HG03520 (cell line): ENCODE results near the gene DIDO1.

ENCODE experiments used
- ATAC-seq: cut with Tn5 transposase; IDR thresholded peaks from one replicate; pipeline ENCODE4 v1.9.1; 2021; ENCODE audit warnings: mild to moderate bottlenecking, moderate library complexity; ENCODE audit not compliant: unreplicated experiment

DIDO1 gene

GRCh38 chr20:62913043-62913630, 13.2 kb downstream of the DIDO1 start:
- no peak for ATAC-seq

- no peak for ATAC-seq
Measured at GRCh38 chr20:62911701-62912280, 14.5 kb downstream of the DIDO1 start.

DNA sequence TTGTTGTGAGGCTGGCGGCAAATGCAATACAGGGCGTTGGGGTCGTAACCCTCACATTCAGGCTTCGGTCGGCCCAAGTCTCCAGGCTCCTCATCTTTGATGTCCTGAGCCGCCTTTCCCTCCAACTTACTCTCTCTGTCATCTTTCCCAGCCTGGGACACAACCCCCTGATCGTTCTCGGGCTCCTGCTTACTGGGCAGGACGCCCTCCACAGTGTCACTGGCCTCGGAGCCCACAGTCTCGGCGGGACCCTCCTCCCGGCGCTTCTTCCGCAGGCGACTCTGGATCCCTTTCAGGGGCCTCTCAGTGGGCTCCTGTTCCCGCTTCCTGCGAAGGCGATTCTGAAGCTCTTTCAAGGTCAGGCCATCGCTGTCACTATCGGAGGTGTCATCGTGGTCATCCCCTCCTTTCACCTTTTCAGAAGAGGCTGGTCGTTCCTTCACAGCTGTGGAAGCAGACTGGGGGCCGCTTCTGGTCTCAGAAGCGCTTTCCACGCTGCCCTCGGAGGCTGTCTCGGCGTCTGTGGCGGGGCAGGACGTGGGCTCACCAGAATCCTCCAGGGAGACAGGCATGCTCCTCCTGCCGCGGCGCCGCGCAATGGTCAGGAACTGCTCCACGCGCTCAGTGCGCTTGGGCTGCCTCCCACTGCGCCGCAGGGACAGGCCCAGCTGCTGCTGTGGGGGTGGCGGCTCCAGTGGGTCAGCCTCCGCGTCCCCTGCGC, 15.4 kb downstream of the DIDO1 start:
- no peak for ATAC-seq

DNA sequence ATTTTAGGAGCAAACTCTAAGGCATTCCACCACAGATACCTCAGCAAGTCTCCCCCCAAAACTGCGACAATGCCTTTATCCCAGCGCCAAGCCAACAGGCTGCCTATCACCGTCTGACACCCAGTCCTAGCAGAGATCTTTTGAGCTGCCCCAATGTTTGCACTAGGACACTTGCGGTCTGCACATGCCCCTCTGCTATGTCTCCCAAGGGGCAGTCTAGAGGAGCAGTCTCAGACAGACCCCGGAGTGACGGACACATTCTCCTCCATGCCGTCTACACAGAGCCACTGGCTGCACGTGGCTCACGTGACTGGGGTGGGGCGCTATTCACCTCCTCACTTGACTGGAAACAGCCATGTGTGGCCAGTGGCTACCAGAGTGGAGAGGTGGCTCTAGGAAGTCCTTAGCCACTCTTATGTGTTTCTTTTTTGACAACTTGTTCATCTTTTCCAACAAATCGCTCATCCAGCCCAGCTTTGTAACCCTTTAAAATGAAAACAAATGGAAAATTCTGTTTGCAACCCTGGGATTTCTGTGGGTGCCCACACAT, 16.0 kb downstream of the DIDO1 start:
- ATAC-seq: no peak

DNA sequence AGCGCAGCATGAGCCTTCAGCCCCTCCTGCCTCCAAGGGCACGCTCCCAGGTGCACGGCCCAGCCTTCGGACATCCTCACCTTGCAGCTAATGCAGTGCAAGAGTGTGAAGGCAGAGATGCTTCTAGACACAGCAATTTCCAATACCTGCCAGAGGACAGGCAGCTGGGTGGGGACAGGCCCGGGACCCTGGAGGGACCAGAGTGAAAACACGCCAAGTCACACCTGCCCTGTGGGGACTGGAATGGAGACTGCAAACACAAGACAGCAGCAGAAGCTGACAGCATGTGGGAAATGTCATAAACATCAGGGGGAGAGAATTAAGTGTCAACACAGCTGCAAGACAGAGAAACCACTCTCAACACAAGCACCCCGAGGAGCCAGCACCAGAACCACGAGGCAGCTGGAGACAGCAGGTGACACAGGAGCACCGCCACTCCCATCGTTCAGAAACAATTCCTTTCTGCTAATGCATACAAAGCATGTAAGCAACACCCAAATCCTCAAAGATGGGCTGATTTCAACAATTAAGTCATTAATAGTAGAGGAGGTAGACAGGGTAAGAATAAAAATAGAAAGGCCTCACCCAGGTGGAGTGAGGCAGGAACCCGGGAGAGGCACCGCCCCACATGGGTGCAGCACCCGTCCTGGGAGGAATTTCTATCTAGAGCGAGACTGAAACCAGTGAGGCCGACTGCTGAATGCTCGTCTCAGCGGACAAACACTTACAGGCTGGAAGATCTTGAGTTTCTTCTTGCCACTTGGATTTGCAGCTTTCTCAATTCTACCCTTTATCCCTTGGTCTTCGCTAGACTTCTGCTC, 17.1 kb downstream of the DIDO1 start:
- no peak for ATAC-seq

DNA sequence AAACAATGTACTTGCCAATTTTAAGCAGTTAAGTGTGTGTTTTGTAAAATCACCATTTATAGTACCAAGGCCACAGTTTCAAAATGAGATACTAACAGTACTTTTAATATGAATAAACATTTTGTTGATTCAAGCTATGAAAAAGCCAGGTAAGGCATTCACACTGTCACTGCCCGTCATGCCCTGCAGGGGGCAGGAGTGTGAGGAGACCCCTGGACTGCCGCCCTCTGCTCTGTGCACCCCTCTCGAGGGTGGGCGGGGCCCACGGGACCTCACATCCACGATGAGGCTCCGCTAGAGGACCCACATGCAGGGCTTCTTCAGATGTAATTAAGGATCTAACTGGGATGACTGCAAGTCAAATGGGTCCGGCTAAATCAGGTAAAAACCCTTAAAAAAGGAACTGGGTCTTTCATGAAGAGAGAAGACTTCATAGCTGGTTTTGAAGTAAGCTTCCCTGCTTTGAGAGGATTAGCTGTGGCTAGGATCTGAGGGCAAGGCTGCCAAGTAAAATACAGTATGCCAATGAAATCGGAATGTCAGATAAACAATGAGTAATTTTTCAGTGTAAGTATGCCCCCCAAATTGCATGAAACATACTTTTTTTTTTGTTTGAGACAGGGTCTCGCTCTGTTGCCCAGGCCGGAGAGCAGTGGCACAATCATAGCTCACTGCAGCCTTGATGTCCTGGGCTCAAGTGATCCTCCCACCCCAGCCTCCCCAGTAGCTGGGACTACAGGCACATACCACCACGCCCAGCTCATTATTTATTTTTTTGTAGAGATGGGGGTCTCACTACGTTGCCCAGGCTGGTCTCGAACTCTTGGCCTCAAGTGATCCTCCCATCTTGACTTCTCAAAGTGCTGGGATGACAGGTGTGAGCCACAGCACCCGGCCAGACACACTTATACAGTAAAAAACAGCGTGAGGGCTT, 18.7 kb downstream of the DIDO1 start:
- no peak for ATAC-seq

DNA sequence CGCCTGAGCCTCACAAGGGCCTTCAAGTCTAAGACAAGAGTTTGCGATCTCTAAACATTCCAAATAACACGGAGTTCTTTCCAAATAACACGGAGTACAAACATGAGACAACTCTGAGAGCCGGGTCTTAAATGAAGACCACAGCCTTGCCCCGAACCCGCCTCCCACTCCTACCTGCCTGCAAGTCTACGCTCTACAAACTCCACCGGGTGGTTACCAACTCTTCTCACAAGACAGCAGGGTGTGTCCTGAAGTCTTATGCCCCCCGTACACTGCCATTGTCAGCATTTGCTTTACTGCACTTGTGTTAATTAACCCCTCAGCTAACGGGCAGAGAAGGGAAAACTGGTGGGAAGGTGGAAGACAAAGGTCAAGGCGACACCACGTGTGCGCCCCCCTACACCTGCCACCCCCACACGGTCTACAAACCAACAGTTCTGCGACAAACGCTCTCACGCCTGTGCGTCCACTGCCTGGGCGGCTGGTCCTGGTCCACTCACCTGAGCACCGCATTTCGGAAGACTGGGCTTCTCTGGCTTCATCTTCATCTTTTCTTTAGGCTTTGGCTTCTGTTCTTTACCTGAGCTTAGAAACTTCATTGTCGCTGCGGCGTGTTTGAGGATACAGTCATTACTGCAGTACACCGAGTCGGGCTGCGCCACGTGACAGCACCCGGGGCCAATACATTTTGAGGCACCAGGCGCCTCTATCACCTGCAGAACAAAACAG, 19.5 kb downstream of the DIDO1 start:
- no peak for ATAC-seq

DNA sequence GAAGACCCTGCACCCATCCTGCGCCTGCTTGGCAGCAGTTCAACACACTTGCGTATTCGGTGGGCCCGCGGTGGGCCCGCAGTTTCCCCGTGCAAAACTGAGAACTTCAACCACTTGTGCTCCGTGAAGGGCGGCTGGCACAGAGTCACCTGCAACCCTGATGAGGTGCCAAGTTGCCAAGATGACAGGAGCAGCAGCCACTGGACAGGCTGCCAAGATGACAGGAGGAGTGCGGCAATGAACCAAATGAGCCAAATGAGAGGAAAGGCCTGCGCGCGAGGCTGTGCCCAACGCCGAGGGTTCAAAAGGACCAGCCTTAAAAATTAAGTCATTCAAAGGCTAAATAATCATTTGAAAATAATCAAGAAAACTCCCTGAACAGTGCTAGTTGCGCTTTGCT, 20.1 kb downstream of the DIDO1 start:
- ATAC-seq: no peak

DNA sequence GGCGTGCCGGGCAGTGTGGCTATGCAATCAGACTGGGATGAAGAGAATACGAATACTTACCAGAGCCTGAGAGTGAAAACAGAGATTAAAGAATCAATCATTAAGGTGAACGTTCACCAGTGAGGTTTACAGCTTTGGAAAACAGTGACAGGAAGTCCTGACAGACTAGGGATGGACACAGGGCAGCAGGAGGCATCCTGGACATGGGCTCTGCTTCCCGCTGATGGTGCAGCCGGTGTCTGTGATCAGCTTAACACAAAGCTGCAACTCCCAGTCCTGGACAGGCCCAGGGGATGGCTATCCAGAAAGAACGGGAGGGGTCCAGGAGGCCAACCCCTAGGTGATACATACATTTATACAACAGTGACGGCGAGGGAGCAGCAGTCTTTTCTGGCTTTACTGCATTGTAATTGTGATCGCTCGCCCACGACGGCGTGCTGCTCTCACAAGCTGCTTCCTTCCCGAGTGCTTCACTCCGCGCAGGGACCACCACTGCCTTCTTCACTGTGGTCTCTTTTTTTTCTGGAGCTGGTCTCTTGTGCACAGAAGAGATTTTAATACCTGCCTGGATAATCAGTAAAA, 20.7 kb downstream of the DIDO1 start:
- no peak for ATAC-seq

DNA sequence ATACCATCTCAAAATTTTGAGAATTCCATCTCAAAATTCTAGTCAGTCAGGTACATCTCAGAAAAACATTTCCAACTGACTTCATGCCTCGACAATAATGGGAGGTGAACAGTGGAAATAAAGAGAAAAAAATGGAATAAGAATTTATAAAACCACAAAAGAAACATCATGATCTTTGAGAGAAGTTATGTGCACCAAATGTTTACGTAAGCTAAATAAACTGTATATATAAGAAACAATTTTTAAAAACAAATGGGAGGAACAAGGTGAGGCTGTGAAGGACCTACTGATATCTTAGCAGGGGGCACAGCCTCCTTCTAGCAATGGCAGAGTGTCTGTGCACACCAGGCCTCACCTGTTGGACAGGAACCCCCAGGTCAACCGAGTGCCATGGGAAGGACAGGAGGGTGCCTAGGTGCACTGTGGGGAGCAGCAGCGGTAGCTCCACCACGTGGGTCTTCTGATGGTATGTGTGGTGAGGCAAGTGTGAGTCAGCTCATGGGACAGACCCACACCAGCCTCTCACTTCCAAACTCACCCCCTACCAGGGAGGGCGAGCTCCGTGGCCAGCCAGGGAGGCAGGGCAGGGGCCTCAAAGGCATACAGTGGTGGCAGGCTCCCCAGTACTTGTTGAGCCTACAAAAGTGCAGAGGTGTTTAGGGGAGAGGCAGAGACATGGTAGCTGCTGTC, 23.2 kb downstream of the DIDO1 start:
- no peak for ATAC-seq

DNA sequence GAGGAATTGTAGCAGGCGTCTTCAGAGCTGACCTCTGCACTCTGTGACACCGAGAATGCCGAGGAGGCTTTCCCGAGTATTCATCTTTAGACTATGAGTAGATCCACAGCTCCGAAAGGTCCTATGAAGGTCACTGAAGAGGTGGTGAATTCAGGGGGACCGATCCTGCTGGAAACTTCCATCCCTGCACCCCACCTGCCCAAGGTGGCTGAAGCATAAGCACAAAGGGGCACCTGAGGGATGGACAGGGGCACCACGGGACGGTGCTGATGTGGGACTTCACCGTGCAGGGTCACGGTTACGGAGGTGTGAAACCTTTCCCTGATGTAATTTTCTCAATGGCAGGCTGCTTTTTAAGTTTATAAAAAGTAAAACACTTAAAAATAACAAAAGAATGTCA, 24.4 kb downstream of the DIDO1 start:
- ATAC-seq: no peak

GRCh38 chr20:62900692-62901584, 25.4 kb downstream of the DIDO1 start:
- ATAC-seq: no peak

- peak; percentile 74 for ATAC-seq
Measured at GRCh38 chr20:62900052-62900691, 26.1 kb downstream of the DIDO1 start.

DNA sequence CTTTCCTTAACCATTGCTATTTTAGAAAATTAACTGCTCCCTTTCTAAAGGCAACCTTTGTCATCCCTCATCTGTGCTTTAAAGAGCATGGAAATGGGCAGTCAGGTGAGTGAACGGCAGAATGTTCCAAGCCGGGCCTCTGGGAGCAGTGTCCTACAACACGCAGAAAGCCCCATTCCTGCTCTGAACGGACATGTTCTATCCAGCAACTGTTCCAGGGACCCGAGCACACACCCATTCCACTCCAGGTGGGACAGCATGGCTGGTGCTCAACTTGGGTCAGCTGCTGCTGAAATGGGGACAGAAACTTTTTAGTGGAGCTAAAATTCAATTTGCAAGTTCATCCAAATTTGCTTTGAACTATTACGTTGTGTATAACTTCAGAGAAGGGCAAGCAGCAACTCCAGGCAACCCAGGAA, 26.7 kb downstream of the DIDO1 start:
- no peak for ATAC-seq

- no peak for ATAC-seq
Measured at GRCh38 chr20:62898970-62899632, 27.2 kb downstream of the DIDO1 start.

DNA sequence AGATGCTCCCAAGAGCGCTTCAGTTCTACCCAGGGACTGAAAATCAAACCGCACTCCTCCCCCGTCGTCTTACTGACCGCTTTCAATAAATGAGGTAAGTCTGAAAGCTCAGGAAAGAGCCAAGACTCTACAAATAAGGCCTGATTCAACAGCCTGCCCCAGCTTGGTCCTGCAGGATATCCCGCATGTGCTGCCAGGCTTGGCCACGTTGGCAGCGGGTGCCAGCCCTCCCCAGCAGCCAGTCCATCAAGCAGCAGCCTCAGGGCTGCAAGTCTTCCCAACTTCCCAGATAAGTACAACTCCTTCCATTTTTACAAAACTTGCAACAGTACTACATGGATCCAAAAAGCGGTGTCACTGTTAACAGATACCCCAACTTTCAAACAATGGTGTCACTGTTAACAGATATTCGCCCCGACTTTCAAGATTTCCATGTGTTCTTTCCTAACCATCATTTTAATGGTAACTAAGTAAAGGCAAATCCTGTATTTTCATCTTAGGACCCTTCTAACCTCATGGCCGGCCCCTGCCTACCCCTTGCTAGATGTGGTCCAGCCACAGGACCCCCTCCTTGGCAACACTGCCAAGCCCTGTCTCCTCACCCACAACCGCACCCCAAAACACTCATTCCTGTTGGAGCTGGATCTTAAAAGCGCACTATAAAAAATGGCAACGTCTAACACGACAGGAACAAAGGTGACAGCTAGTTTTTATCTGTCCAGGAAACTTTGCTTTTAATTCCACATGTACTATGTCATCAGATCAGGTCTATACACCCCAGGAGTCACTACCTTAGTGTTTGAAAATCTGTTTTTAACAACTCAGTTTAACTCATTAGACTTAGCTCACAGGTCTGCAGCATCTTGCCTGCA, 28.0 kb downstream of the DIDO1 start:
- ATAC-seq: no peak
